Measurements from ENCODE around the gene NUDT3. TPM values are rescaled to one million over a fixed set of nuclear protein-coding genes. Genes with fewer than 3 reads are reported as not detected.

Gene NUDT3
- total and polyA plus RNA-seq, 4 donors: 15.5 to 50.2 (median 33.6) TPM

DNA sequence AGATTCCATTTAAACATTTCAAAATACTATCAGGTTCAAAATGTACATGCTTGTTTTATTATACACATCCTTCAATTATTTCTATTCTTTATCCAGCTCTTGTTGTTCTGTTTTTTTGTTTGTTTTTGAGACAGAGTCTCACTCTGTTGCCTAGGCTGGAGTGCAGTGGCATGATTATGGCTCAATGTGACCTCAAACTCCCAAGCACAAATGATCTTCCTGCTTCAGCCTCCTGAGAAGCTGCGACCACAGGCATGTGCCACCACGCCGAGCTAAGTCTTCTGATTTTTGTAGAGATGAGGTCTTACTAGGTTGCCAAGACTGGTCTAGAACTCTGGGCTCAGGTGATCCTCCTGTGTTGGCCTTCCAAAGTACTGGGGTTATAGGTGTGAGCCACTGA, 99.5 kb downstream of the NUDT3 start:
- no peak overlapping the region for H3K4me3 ChIP-seq (ENCODE audit: low read length in 2 of 2)
- intact Hi-C loops (cut with DNase I): no loop called here
- no peaks in the 10 kb centered on the region for H3K27me3 ChIP-seq (ENCODE audit: control insufficient read depth in 1 of 2, insufficient read depth in 2 of 2, low read length in 1 of 2)
- no peak overlapping the region for H3K27ac ChIP-seq (ENCODE audit: low read depth in 1 of 2, low read length in 2 of 2)
- DNase-seq (no peak), ATAC-seq (ENCODE audit: low FRiP score) (no peak)
- 93 to 96% methylated on average over 3 of the region's 3 CpGs for WGBS, 2 donors
- peaks cover 0 to 4% of the 10 kb centered on the region in 2 donors for H3K36me3 ChIP-seq (ENCODE audit: control insufficient read depth in 1 of 2, insufficient read depth in 2 of 2, low read length in 1 of 2)
- no peaks in the 10 kb centered on the region for H3K4me1 ChIP-seq (ENCODE audit: control insufficient read depth in 1 of 2, insufficient read depth in 2 of 2, low read length in 2 of 2)
- H3K9me3 ChIP-seq (ENCODE audit: control insufficient read depth, low read length): no peaks in the 10 kb centered on the region

DNA sequence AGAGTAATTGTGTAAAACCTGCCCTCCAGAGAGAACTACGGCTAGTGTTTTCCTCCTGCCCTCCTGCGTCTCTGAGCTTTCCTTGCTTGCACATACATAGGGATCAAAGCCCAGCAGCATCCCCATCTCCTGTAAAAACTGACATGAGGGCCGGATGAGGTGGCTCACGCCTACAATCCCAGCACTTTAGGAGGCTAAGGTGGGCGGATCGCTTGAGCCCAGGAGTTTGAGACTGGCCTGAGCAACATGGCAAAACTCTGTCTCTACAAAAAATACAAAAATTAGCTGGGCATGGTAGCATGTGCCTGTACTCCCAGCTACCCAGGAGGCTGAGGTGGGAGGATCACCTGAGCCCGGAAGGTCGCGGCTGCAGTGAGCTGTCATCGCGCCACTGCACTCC, 103.3 kb downstream of the NUDT3 start:
- H3K27ac ChIP-seq (ENCODE audit: low read depth in 1 of 2, low read length in 2 of 2): no peak overlapping the region
- ATAC-seq (ENCODE audit: low FRiP score) (no peak), DNase-seq (no peak)
- WGBS, 2 donors: 92 to 95% methylated on average over 11 of the region's 11 CpGs
- peaks cover 5 to 6% of the 10 kb centered on the region in 2 donors for H3K36me3 ChIP-seq (ENCODE audit: control insufficient read depth in 1 of 2, insufficient read depth in 2 of 2, low read length in 1 of 2)
- no peaks in the 10 kb centered on the region for H3K9me3 ChIP-seq (ENCODE audit: control insufficient read depth, low read length)
- no peaks in the 10 kb centered on the region for H3K27me3 ChIP-seq (ENCODE audit: control insufficient read depth in 1 of 2, insufficient read depth in 2 of 2, low read length in 1 of 2)
- no peak overlapping the region for H3K4me3 ChIP-seq (ENCODE audit: low read length in 2 of 2)
- intact Hi-C loops (cut with DNase I): no loop called here
- no peaks in the 10 kb centered on the region for H3K4me1 ChIP-seq (ENCODE audit: control insufficient read depth in 1 of 2, insufficient read depth in 2 of 2, low read length in 2 of 2)

DNA sequence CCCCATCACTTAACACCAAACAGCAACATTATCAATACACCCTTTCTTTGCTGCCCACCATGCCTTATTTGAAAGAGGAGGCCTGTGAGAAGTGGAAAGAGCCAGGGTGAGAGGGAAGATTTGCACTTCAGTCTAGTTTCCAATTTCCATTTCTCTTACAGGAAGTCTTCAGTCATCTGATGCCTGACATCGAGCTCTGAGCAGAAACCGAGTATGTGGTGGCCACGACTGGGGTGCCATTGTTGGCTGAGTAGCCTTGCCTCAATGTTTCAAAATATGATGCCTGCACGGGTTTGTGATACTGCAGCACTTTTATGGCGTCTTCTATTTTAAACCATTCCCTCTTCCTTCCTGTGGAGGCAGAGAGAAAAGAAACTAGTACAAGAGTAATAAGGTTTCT, 103.9 kb downstream of the NUDT3 start:
- WGBS, 2 donors: 30 to 45% methylated on average over 5 of the region's 5 CpGs

DNA sequence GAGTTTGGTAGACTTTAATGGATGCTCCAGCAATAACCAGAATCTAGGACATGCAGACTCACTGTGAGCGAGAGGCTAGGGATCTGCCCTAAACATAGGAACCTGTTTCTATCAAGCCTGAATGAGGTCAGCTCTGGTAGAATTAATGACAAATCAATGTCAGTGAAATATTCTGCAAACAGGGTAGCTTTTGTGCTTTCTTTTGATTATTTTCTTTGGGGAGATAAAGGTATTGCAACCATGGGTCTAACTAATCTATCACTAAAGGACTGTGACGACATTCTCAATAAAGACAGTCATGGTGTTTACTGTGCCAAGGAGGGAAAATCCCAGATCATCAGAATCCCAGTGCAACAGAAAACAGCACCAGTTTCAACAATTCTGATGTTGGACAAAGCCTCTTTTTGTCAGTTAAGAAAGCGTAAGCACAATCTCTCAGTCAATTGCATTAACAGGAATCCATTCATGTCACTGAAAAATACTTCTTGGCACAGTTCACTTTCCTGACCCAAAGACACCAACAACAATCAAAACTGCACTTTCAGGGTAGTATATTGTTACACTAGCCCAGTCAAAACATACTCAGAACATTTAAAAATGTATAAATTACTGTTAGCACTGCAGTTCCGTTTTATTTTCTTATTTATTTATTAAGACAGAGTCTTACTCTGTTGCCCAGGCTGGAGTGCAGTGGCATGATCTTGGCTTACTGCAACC, 106.9 kb downstream of the NUDT3 start:
- Histone ChIP-seq H3K27ac (ENCODE audit: low read depth in 1 of 2, low read length in 2 of 2) (no peak overlapping the region), H3K36me3 (ENCODE audit: control insufficient read depth in 1 of 2, insufficient read depth in 2 of 2, low read length in 1 of 2) (peaks cover 1 to 5% of the 10 kb centered on the region in 2 donors), H3K4me1 (ENCODE audit: control insufficient read depth in 1 of 2, insufficient read depth in 2 of 2, low read length in 2 of 2) (no peaks in the 10 kb centered on the region), H3K4me3 (ENCODE audit: low read length in 2 of 2) (no peak overlapping the region), H3K27me3 (ENCODE audit: control insufficient read depth in 1 of 2, insufficient read depth in 2 of 2, low read length in 1 of 2) (no peaks in the 10 kb centered on the region), H3K9me3 (ENCODE audit: control insufficient read depth, low read length) (no peaks in the 10 kb centered on the region)
- 87 to 90% methylated on average over 4 of the region's 4 CpGs for WGBS, 2 donors
- DNase-seq (no peak), ATAC-seq (ENCODE audit: low FRiP score) (no peak)
- intact Hi-C loops (cut with DNase I): no loop called here

More for the DNA sequence above, 103.9 kb downstream of the NUDT3 start:
- intact Hi-C loops (cut with DNase I): no loop called here
- Histone ChIP-seq H3K9me3 (ENCODE audit: control insufficient read depth, low read length) (no peaks in the 10 kb centered on the region), H3K4me1 (ENCODE audit: control insufficient read depth in 1 of 2, insufficient read depth in 2 of 2, low read length in 2 of 2) (no peaks in the 10 kb centered on the region), H3K36me3 (ENCODE audit: control insufficient read depth in 1 of 2, insufficient read depth in 2 of 2, low read length in 1 of 2) (peaks cover 5 to 6% of the 10 kb centered on the region in 2 donors), H3K27me3 (ENCODE audit: control insufficient read depth in 1 of 2, insufficient read depth in 2 of 2, low read length in 1 of 2) (no peaks in the 10 kb centered on the region), H3K27ac (ENCODE audit: low read depth in 1 of 2, low read length in 2 of 2) (no peak overlapping the region), H3K4me3 (ENCODE audit: low read length in 2 of 2) (no peak overlapping the region)
- ATAC-seq (ENCODE audit: low FRiP score) (no peak), DNase-seq (no peak)

DNA sequence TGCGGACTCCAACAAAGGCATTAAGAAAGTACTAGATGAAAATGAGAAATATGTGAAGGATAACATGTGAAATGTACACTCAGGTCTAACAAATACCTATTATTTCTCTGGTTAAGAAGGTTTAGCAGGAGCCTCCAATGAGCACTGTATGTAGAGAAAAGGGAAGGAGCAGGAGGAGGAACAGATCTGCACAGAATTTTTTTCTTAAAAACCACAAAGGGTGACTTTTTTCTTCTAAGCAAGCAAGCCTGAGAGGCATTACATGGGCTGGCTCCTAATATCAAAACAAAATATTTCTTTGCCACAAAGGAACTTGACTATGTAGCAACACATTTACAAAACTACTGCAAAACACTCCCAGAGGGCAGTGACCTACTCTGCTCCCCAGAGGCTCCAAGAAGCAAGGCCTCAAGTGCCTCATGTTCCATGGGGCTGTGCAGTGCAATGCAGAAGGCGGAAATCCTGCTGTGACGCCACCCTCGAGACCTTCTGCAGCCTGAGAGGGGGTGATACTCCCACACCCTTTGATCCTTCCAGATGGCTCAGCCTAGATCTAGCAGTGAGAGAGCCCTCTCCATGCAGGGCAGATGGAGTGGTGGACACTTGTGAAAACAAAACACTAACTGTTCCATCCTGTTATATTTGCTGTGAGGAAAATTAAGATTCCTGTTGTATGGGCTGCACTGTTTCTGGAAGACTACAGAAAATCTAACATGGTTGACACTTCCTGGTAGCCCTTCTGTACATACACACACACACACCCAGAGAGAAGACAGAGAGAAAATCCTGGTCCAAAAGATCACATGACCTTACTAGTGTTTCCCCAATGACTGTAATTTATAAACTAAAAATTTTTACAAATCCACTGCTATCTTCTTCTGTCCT, 107.7 kb downstream of the NUDT3 start:
- H3K4me1 ChIP-seq (ENCODE audit: control insufficient read depth in 1 of 2, insufficient read depth in 2 of 2, low read length in 2 of 2): no peaks in the 10 kb centered on the region
- ATAC-seq (ENCODE audit: low FRiP score) (peak; percentile 67), DNase-seq (peak in 1 of 2 donors; percentile 81)
- H3K4me3 ChIP-seq (ENCODE audit: low read length in 2 of 2): no peak overlapping the region
- WGBS, 2 donors: 87 to 90% methylated on average over 4 of the region's 4 CpGs
- H3K9me3 ChIP-seq (ENCODE audit: control insufficient read depth, low read length): no peaks in the 10 kb centered on the region
- intact Hi-C loops (cut with DNase I): no loop called here
- no peak overlapping the region for H3K27ac ChIP-seq (ENCODE audit: low read depth in 1 of 2, low read length in 2 of 2)
- no peaks in the 10 kb centered on the region for H3K27me3 ChIP-seq (ENCODE audit: control insufficient read depth in 1 of 2, insufficient read depth in 2 of 2, low read length in 1 of 2)
- peaks cover 1 to 5% of the 10 kb centered on the region in 2 donors for H3K36me3 ChIP-seq (ENCODE audit: control insufficient read depth in 1 of 2, insufficient read depth in 2 of 2, low read length in 1 of 2)

DNA sequence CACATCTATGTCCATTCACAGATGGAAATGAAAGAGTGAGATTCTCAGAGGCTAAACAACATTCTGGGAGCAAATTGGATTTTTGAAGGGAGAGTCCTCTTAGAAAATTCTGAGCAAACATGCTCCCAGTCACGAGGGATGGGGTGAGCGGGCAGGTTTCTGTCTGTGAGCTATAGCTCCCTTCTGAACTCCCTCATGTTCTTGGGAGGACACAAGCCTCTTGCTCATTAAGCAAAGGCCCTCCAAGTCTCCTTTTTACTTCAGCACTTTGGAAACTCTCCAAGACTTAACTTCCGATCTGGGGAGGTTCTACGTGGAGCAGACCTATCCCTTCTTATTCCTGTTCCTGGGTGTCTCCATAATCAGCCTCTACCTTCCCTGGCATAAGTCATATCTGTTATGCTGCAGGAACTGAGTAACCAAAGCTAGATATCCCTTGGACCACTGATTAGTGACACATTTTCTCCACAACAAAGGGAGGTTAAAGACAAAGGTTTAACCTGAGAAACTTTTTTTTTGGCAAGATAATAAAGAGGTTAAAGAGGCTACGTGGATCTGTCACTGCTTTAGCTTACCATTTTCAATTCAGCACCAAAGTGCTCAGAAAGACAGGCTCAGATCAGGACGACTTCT, 110.7 kb downstream of the NUDT3 start:
- 80 to 84% methylated on average over 6 of the region's 6 CpGs for WGBS, 2 donors
- Histone ChIP-seq H3K27me3 (ENCODE audit: control insufficient read depth in 1 of 2, insufficient read depth in 2 of 2, low read length in 1 of 2) (no peaks in the 10 kb centered on the region), H3K27ac (ENCODE audit: low read depth in 1 of 2, low read length in 2 of 2) (no peak overlapping the region), H3K9me3 (ENCODE audit: control insufficient read depth, low read length) (no peaks in the 10 kb centered on the region), H3K4me3 (ENCODE audit: low read length in 2 of 2) (no peak overlapping the region), H3K36me3 (ENCODE audit: control insufficient read depth in 1 of 2, insufficient read depth in 2 of 2, low read length in 1 of 2) (no peaks in the 10 kb centered on the region), H3K4me1 (ENCODE audit: control insufficient read depth in 1 of 2, insufficient read depth in 2 of 2, low read length in 2 of 2) (no peaks in the 10 kb centered on the region)
- intact Hi-C loops (cut with DNase I): no loop called here
- DNase-seq (no peak), ATAC-seq (ENCODE audit: low FRiP score) (no peak)

DNA sequence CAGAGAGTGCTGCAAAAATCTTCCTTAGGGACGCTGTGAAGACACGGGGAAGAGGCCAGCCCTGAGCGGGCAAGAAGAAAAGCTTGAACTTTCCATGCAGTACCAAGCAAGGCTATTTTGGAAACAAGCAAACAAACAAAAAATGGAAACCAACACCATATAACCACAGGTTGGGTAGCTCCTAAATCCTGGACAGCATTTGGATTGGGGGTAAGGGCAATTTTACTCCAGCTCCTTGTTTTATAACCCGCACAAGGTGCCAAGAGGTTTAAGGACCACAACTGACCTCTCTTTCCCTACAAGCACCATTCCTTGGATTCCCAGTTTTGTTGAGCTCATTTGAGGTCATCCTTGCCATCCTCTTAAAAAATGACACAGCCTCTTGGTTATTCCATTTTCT, 112.3 kb downstream of the NUDT3 start:
- Histone ChIP-seq H3K27ac (ENCODE audit: low read depth in 1 of 2, low read length in 2 of 2) (no peak overlapping the region), H3K27me3 (ENCODE audit: control insufficient read depth in 1 of 2, insufficient read depth in 2 of 2, low read length in 1 of 2) (no peaks in the 10 kb centered on the region), H3K9me3 (ENCODE audit: control insufficient read depth, low read length) (no peaks in the 10 kb centered on the region), H3K4me3 (ENCODE audit: low read length in 2 of 2) (no peak overlapping the region), H3K4me1 (ENCODE audit: control insufficient read depth in 1 of 2, insufficient read depth in 2 of 2, low read length in 2 of 2) (no peaks in the 10 kb centered on the region), H3K36me3 (ENCODE audit: control insufficient read depth in 1 of 2, insufficient read depth in 2 of 2, low read length in 1 of 2) (no peaks in the 10 kb centered on the region)
- ATAC-seq (ENCODE audit: low FRiP score): no peak
- DNase-seq: no peak
- intact Hi-C loops (cut with DNase I): no loop called here
- WGBS, 2 donors: 96 to 98% methylated on average over 4 of the region's 4 CpGs

DNA sequence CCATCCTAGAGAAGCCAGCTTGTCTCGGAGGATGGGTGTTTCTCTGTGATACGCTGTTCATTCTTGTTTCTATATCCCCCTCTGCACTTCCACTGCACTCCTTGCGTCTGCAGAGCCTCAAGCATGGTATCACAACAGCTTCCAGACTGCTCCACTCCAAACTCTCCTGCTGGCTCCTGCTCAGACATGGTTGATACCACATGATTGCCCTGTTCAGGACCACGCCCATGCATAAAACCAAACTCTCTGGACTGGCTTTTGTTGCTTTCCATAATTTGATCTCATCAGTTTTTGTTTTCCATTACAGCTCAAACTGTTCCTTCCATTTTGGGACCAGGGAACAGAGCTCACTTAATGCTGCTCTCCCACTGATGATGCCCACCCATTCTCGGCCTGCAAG, 113.6 kb downstream of the NUDT3 start:
- DNase-seq: no peak
- Histone ChIP-seq H3K27ac (ENCODE audit: low read depth in 1 of 2, low read length in 2 of 2) (no peak overlapping the region), H3K9me3 (ENCODE audit: control insufficient read depth, low read length) (no peaks in the 10 kb centered on the region), H3K27me3 (ENCODE audit: control insufficient read depth in 1 of 2, insufficient read depth in 2 of 2, low read length in 1 of 2) (no peaks in the 10 kb centered on the region), H3K36me3 (ENCODE audit: control insufficient read depth in 1 of 2, insufficient read depth in 2 of 2, low read length in 1 of 2) (no peaks in the 10 kb centered on the region), H3K4me3 (ENCODE audit: low read length in 2 of 2) (no peak overlapping the region), H3K4me1 (ENCODE audit: control insufficient read depth in 1 of 2, insufficient read depth in 2 of 2, low read length in 2 of 2) (no peaks in the 10 kb centered on the region)
- WGBS, 2 donors: 97 to 98% methylated on average over 5 of the region's 5 CpGs
- intact Hi-C loops (cut with DNase I): no loop called here
- ATAC-seq (ENCODE audit: low FRiP score): no peak

All from aorta (tissue), 5 donors.